Measurements from ENCODE around the gene RBM20. TPM values are rescaled to one million over a fixed set of nuclear protein-coding genes. Genes with fewer than 3 reads are reported as not detected.

RBM20 gene
- total and polyA plus RNA-seq, 10 of the 15 experiments (the other 5 are each of a cell fraction or from before 2014, with no cell fraction given), result 0.04 to 0.26 (median 0.15) TPM

DNA sequence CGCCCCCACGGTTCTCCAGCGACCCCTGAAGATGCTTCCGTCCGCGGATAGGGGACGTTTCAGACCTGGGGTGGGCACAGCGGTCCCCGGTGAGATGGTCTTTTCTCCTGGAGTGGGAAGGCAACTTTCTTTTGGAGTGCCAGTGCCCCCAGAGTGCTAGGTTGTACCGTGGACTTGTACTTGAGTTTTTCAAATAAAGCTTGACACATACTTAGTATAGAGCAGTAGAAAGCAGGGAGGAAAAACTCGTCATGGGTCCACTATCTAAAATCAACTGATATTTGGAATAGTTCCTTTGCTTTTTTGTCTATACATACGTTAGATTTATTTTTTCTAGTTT, 28.4 kb downstream of the RBM20 start:
- FAIRE-seq, result peak; percentile 18
- POLR2A ChIA-PET, result interaction anchor here (0.9 to 1.8 kb wide), 4 partner anchors 10 to 192 kb away, joined by 3 to 6 read pairs (median 4); no protein-coding TSS in a partner anchor
- RAD21 ChIA-PET (ENCODE audit: unreplicated experiment), result interaction anchor here (0.5 to 3.4 kb wide), 19 partner anchors 8 to 367 kb away, joined by 3 to 50 read pairs (median 4); partner anchors contain the start of gene RBM20
- TF ChIP-seq, protein P1, sequence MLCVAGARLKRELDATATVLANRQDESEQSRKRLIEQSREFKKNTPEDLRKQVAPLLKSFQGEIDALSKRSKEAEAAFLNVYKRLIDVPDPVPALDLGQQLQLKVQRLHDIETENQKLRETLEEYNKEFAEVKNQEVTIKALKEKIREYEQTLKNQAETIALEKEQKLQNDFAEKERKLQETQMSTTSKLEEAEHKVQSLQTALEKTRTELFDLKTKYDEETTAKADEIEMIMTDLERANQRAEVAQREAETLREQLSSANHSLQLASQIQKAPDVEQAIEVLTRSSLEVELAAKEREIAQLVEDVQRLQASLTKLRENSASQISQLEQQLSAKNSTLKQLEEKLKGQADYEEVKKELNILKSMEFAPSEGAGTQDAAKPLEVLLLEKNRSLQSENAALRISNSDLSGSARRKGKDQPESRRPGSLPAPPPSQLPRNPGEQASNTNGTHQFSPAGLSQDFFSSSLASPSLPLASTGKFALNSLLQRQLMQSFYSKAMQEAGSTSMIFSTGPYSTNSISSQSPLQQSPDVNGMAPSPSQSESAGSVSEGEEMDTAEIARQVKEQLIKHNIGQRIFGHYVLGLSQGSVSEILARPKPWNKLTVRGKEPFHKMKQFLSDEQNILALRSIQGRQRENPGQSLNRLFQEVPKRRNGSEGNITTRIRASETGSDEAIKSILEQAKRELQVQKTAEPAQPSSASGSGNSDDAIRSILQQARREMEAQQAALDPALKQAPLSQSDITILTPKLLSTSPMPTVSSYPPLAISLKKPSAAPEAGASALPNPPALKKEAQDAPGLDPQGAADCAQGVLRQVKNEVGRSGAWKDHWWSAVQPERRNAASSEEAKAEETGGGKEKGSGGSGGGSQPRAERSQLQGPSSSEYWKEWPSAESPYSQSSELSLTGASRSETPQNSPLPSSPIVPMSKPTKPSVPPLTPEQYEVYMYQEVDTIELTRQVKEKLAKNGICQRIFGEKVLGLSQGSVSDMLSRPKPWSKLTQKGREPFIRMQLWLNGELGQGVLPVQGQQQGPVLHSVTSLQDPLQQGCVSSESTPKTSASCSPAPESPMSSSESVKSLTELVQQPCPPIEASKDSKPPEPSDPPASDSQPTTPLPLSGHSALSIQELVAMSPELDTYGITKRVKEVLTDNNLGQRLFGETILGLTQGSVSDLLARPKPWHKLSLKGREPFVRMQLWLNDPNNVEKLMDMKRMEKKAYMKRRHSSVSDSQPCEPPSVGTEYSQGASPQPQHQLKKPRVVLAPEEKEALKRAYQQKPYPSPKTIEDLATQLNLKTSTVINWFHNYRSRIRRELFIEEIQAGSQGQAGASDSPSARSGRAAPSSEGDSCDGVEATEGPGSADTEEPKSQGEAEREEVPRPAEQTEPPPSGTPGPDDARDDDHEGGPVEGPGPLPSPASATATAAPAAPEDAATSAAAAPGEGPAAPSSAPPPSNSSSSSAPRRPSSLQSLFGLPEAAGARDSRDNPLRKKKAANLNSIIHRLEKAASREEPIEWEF (IDR thresholded peaks at IDR 0.05; ENCODE audit: insufficient replicate concordance, low read depth, low read length), result no peak
- TF ChIP-seq RBBP5 (conservative IDR thresholded peaks at IDR 0.05), result no peak
- no peak for TF ChIP-seq BACH1 (IDR thresholded peaks at IDR 0.05; ENCODE audit: borderline replicate concordance)
- TF ChIP-seq EZH2 (IDR thresholded peaks at IDR 0.05; ENCODE audit: borderline replicate concordance, control insufficient read depth, low read depth, low read length), result no peak
- no peak for TF ChIP-seq NR2C2 (IDR thresholded peaks at IDR 0.05; ENCODE audit: borderline replicate concordance, control insufficient read depth, insufficient read length, low read depth)
- TF ChIP-seq ZNF622 (IDR thresholded peaks at IDR 0.05), result no peak
- TF ChIP-seq, protein P2, sequence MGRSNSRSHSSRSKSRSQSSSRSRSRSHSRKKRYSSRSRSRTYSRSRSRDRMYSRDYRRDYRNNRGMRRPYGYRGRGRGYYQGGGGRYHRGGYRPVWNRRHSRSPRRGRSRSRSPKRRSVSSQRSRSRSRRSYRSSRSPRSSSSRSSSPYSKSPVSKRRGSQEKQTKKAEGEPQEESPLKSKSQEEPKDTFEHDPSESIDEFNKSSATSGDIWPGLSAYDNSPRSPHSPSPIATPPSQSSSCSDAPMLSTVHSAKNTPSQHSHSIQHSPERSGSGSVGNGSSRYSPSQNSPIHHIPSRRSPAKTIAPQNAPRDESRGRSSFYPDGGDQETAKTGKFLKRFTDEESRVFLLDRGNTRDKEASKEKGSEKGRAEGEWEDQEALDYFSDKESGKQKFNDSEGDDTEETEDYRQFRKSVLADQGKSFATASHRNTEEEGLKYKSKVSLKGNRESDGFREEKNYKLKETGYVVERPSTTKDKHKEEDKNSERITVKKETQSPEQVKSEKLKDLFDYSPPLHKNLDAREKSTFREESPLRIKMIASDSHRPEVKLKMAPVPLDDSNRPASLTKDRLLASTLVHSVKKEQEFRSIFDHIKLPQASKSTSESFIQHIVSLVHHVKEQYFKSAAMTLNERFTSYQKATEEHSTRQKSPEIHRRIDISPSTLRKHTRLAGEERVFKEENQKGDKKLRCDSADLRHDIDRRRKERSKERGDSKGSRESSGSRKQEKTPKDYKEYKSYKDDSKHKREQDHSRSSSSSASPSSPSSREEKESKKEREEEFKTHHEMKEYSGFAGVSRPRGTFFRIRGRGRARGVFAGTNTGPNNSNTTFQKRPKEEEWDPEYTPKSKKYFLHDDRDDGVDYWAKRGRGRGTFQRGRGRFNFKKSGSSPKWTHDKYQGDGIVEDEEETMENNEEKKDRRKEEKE (IDR thresholded peaks at IDR 0.05), result no peak
- TF ChIP-seq NRF1 (conservative IDR thresholded peaks at IDR 0.05; ENCODE audit: low read depth, low read length), result no peak
- no peak for TF ChIP-seq SREBF2 (IDR thresholded peaks at IDR 0.05; ENCODE audit: low read length)
- TF ChIP-seq NR2F1 (conservative IDR thresholded peaks at IDR 0.05), result no peak
- TF ChIP-seq PAX5 (IDR thresholded peaks at IDR 0.05; ENCODE audit: borderline replicate concordance, low read depth, low read length), result no peak
- TF ChIP-seq, protein P3, sequence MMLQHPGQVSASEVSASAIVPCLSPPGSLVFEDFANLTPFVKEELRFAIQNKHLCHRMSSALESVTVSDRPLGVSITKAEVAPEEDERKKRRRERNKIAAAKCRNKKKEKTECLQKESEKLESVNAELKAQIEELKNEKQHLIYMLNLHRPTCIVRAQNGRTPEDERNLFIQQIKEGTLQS (IDR thresholded peaks at IDR 0.05; ENCODE audit: borderline replicate concordance, extremely low read depth, low read depth, low read length), result no peak
- TF ChIP-seq KAT2A (conservative IDR thresholded peaks at IDR 0.05; ENCODE audit: control insufficient read depth, low read depth, low read length), result no peak
- TF ChIP-seq, protein P4, sequence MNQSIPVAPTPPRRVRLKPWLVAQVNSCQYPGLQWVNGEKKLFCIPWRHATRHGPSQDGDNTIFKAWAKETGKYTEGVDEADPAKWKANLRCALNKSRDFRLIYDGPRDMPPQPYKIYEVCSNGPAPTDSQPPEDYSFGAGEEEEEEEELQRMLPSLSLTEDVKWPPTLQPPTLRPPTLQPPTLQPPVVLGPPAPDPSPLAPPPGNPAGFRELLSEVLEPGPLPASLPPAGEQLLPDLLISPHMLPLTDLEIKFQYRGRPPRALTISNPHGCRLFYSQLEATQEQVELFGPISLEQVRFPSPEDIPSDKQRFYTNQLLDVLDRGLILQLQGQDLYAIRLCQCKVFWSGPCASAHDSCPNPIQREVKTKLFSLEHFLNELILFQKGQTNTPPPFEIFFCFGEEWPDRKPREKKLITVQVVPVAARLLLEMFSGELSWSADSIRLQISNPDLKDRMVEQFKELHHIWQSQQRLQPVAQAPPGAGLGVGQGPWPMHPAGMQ (IDR thresholded peaks at IDR 0.05; ENCODE audit: borderline replicate concordance), result no peak

More for the DNA sequence above, 28.4 kb downstream of the RBM20 start:
- Histone ChIP-seq H3K27ac (ENCODE audit: control insufficient read depth, insufficient read depth) (peak overlapping the region; percentile 62), H4K20me1 (ENCODE audit: control insufficient read depth, insufficient read depth) (no peaks in the 10 kb centered on the region), H3K4me3 (peak overlapping the region; percentile 74), H3K79me2 (ENCODE audit: control insufficient read depth, insufficient read depth, low read length) (no peaks in the 10 kb centered on the region), H3K27me3 (replicated peaks in 1 of 2; ENCODE audit: control insufficient read depth in 2 of 2, insufficient read depth in 2 of 2, low read length in 1 of 2) (no peaks in the 10 kb centered on the region), H3K9me3 (replicated peaks; ENCODE audit: control insufficient read depth, insufficient read depth, low read length) (no peaks in the 10 kb centered on the region), H3K36me3 (ENCODE audit: control insufficient read depth in 2 of 2, insufficient read depth in 2 of 2, low read length in 1 of 2) (no peaks in the 10 kb centered on the region), H2AFZ (ENCODE audit: control insufficient read depth, low read depth, low read length) (peak overlapping the region; percentile 93), H3K4me1 (ENCODE audit: control insufficient read depth, insufficient read depth, low read length) (no peaks in the 10 kb centered on the region), H3K4me2 (ENCODE audit: control insufficient read depth, insufficient read depth) (peak overlapping the region; percentile 88), H3K9ac (ENCODE audit: control insufficient read depth, insufficient read depth, low read length) (peak overlapping the region; percentile 82)
- WGBS (ENCODE audit: insufficient coverage, insufficient replicate concordance, low lambda C conversion rate, missing lambda C conversion rate), result 4% methylated on average over 12 of the region's 12 CpGs
- CTCF ChIA-PET, result interaction anchor here (0.6 to 6.6 kb wide), 41 partner anchors 8 to 768 kb away, joined by 3 to 141 read pairs (median 4); partner anchors contain the start of gene SMNDC1
- in situ Hi-C loops (cut with MboI), result loop anchor here (10.0 kb wide), 1 partner anchor 368 kb away; the partner anchor contains the start of gene SMNDC1
- SMC1A ChIA-PET (ENCODE audit: uncharacterized antibody, unreplicated experiment), result interaction anchor here (0.6 to 6.4 kb wide), 17 partner anchors 8 to 398 kb away, joined by 3 to 98 read pairs (median 4); partner anchors contain the start of gene SMNDC1
- no peak for DNase-seq (ENCODE audit: low read depth, low spot score)
- intact Hi-C loops (cut with micrococcal nuclease; ENCODE audit: unreplicated experiment), result loop anchor here (2.0 to 5.0 kb wide), 2 partner anchors 62 to 365 kb away; no protein-coding TSS in a partner anchor
- BruUV-seq (replicated peaks), result no TSS peak
- ATAC-seq, result peak; percentile 68

Measured in GM12878 (cell line).